ENCODE measurements around the gene TRAPPC14.

Gene TRAPPC14

DNA sequence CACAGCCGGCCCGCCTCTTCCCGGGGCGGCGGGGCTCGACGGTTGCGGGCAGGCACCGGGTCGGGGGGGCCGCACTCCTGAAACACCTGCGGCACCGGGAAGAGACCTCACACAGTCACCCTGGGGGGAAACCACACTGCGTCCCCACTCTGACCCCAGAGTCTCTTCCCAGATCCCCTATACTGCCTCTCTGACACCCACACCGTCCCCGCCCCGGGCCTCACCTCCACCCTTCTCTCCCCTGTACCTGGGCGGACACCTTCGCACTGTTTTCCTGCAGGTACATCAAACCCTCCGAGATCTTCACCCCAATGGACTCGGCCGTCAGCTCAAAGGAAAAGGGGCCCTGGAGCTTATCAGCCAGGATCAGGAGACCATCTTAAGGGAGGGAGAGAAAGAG, 13.3 kb upstream of the TRAPPC14 start:
- peak; percentile 59 for DNase-seq

DNA sequence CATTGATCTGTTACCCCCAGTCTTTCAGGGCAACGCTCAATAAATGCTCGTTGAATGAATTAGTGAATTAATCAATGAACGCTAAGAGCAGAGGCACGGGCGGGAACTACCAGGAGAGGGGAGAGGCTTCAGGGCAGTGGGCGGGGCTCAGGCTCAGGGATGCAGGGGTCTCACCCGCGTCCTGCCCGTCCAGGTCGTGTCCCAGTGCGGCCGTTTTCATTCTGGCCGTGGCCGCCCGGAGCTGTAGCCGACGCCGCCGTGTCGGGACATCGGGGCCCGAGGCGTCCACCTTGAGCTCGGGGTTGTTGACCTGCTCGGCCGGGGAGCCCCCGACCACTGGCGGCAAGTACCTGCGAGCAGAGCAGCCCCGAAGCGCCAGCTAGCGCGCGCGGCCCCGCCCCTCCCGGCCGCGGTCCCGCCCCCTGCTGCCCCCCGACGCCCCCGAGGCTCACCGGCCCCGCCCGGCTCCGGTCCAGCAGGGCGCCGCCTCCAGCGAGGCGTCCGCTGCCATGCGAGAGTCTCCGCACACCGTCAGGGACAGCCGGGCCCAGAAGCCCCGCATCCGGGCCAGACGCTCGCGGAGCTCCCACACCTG, 12.7 kb upstream of the TRAPPC14 start:
- peak; percentile 74 for DNase-seq

DNA sequence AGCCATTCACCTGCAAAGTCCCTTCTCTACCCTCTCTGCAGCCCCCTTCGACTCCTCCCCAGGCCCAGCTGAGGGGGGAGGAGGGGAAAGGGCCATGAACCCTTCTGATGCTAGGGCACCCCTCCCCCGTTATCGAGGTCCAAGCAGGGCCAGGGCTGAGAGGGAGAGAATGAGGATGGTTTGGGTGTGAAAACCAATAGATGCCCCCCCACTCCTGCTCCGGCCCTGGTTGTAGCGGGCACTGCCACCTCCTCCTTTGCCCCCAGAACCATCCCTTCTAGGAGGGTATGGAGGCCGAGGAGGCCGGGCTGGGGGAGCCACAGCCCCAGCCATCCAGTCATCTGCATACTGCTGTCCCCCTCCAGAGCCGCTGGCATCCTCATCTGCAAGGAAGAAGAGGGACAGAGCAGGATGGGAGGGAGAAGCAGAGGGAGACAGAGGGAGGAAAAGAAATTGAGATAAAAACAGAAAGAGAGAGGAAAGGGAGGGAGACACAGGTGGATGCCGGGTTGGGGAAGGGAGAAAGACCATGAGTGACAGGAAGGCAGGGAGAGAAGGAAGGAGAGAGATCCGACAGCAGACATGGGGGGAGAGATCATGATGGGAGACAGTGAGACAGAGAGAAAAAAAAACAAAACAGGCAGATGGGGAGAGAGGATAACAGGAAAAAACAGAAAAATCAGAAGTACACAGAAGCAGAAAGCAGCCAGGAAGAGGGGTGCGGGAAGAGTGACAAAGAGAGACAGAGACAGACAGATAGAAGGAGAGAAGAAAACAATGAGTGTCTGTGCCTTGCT, 11.8 kb upstream of the TRAPPC14 start:
- DNase-seq = no peak

DNA sequence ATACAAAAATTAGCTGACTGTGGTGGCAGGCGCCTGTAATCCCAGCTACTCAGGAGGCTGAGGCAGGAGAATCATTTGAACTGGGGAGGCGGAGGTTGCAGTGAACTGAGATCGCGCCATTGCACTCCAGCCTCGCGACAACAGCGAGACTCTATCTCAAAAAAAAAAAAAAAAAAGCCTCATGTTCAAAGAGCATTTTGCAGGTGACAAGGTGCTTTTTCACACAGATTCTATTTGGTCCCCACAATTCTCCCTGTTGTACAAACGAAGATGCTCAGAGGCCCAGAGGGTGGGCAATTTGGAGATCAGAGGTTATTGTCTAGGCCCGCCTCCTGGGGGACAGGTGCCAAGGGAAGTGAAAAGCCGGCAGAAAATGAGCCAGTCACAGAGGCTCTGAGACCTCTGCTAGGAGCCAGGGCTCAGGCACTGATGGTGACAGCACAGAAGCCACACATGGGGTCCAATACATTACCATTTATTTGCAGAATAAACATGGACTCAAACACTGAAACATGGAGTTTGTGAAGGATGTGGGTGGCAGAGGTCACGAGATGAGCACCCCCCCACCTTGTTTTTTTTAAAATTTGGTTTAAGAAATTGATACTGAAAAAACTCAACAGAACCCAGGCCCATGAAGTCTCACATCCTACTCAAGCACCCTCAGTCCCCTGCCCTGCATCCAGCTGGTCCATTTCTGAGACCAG, 10.8 kb upstream of the TRAPPC14 start:
- peak; percentile 48 for DNase-seq

DNA sequence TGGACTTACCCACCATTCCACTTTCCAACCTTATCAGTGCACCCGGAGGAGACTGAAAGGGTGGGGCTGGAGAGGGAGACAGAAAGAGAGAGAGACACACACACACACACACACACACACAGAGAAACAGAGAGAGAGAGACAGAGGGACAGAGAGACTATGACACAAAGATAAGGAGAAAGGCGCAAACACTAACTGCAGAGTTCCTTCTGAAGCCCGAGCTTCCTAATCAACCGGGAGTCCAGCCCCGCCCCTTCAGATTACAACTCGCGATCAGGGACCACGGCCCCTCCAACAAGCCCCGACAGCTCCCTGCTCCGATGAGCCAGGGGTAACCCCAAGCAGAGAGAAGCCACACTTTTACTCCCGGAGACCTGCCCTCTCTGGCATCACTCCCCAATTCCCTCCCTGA, 9.4 kb upstream of the TRAPPC14 start:
- peak; percentile 53 for DNase-seq

DNA sequence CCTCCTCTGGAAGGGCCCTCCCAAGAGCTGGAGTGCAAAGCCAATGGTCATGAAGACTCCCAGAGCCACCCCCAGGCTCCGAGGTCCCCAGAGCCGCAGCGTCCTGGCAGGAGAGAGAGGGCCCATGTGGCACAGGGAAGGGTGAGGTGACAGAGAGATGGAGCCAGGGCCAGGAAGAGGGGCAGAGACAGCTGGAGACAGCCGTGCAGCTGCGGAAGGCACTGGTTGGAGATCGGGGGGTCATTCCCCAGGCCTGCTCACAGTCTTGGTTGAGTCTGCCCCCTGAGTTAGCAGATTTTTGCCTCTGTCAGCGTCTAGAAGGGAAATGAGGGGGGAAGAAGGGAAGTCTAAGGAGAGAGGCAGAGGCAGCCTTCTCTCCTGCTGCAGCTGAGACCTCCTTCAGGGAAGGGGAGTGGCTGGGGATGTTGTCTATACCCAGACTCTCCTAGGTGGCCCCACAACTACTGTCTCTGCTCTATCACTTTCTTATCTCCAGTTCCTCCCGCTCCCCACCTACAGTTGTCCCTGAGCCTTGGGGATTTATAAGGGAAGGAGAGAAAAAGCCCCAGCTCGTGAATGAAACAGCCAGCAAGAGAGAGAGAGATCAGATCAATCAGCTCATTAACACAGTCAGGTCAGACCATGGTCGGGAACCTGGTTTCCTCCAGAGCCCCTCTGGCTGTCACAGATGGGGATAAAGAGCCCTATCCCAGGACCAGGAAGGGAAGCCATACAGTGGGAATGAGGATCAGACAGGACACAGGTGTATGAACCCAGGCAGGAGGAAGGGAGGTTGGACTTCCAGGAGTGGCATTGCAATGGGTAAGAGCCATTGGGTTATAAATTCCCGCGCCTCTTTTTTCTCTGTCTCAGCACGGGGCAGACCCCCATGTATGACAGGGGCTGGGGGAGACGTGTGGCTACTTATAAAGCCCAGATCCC, 8.7 kb upstream of the TRAPPC14 start:
- peak; percentile 53 for DNase-seq

DNA sequence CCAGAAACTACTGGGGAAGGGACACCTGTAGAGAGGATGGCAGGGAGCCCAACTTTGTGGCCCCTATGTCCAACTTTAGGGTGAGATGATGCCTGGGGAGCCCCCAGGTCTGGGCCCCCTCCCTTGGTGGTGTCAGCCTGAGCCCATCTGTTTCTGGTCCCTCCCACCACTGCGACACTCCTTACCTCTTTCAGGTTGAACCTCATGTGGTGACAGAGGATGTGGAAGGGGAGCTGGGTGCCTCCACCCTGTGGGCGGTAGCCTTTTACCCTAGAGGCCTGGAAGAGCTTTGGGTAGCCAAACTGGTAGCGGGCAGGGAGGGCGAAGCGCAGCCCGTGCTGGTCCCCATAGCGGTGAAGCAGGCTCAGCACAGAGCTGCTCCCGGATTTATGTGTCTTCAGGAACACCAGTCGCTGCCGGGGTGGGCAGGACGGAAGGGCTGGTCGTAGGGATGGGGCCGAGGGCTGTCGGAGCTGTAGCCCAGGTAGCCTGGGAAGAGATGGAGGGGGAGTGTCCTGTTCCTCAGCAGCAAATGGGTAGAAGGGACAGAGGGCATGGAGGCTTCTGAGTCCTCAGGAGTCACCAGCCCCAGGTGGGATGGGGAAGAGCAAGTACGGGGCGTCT, 7.9 kb upstream of the TRAPPC14 start:
- no peak for DNase-seq

DNA sequence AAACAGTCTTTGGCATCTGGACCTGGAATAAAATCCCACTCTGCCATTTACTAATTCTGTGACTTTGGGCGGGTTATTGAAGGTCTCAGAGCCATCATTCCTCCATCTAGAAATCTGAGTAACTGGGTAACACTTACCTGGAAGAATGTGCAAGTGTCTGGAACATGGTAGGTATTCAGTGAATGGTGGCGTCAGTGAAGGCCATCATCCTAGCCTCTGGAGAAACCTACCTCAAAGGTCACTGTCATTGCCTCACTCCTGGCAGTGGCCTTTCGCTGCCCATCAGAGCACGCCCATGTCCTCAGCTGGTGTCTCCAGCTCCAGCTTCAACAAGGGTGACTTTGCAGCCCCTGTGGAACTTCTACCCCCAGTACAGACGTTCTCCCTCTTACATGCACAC, 5.3 kb upstream of the TRAPPC14 start:
- no peak for DNase-seq

DNA sequence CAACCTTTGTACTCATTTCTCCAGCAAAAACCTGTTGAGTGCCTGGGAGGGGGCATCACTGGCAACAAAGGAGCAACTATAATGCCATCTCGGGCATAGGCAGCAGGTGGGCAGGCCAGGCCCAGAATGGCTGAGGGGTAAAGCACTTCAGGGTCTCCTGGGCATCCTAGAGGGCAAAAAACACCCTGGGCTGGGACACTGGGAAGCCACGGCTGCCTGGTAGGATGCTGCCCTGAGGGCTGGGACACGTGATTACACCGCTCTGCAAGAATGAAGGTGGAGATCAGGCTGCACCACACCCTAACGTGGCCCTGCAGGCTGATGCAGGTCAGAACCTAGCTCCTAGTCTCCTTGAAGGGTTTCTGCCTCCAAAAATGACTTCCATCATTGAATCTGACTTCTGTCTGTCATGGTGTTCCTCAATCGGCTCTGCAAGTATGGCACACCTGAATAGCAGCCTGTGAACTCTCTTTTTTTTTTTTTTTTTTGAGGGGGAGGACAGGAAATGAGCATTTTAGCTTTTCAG, 4.5 kb upstream of the TRAPPC14 start:
- peak; percentile 45 for DNase-seq

DNA sequence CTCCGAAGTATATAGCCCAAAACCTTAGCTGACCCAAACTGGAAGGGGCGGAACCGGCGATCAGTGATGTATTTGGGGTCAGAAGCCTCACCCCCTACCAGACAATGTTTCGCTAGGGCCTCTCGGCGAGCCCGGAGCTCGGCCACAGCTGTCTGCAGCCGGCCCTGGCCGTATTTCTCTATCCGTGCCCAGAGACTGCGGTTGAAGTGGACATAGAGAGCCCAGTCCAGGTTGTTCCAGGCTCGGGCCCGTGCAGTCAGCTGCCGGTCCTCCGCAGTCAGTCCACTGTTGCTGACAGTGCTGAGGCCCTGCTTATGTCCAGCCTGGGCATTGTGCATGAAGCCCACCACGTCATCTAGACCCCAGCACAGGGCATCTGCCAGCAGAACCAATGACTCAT, 1.5 kb upstream of the TRAPPC14 start:
- DNase-seq = no peak

DNA sequence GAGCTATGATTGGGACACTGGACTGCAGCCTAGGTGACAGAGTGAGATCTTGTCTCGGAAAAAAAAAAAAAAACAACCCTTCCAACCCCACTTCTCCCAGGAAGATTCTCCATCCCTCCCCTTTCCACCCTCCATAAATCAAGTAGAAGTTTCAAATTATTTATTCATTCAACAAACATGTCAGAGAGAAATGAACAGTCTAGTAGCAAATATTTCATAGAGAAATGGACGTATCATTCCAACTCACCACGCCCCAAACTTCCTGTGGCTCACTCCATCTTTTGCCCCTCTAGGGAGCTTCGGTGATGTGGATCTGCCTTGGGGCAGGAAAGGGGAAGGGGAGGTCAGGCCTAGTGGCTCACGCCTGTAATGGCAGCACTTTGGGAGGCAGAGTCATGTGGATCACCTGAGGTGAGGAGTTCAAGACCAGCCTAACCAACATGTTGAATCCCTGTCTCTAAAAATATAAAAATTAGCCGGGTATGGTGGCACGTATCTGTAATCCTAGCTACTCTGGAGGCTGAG, 638 bp upstream of the TRAPPC14 start:
- DNase-seq = no peak

DNA sequence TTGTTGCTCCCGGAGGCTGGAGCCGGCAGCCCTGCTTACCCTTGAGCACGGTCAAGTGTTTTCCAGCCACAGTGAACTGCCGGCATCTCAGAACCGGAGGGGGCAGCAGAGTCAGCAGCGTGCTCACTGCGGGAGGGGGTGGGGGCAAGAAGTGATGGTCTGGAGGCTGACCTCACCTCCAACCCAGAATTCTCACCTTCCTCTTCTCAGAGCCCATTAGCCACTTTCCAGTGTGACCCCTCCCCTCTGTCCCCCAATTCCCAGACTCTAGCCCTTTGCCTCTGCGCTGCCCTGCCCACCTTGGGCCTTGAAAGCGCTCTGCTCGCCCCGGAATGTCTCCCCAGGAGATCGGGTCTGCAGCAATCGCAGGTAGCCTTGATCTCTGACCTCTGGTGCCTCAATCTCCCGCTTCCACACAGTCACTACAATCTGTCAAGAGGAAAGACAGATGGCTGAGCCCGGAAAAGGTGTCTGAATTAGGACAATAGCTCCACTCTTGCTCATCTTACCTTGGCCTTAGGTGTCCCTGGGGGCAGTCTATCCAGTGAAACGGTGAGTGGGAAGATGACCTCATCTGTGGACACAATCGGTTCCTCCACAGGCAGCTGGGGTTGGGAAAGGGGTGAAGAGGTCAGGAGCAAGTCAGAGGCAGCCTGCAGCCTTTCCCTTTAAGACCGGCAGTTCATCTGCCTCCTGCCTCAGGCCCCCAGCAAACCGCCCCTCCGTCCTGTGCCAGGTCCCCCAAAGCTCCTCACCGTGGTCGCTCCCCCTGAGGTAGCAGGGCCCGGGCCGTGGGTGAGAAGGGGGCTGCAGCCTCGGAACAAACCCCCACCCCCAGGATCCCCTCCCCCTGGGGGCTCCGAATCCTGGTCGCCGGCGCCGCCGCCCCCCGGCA, 942 bp downstream of the TRAPPC14 start:
- peak; percentile 96 for DNase-seq

DNA sequence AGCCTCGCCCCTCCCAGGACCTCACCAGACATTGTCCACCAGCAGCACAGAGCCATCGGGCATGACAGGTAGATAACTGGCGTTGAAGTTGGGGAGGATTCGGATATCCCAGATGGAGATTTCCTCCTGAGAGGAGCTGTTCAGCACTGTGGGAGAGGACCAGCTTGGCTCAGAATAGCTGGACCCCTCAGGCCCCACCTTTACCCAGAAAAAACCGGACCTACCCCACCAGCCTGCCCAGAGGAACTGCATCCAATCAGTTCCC, 1.5 kb downstream of the TRAPPC14 start:
- no peak for DNase-seq

DNA sequence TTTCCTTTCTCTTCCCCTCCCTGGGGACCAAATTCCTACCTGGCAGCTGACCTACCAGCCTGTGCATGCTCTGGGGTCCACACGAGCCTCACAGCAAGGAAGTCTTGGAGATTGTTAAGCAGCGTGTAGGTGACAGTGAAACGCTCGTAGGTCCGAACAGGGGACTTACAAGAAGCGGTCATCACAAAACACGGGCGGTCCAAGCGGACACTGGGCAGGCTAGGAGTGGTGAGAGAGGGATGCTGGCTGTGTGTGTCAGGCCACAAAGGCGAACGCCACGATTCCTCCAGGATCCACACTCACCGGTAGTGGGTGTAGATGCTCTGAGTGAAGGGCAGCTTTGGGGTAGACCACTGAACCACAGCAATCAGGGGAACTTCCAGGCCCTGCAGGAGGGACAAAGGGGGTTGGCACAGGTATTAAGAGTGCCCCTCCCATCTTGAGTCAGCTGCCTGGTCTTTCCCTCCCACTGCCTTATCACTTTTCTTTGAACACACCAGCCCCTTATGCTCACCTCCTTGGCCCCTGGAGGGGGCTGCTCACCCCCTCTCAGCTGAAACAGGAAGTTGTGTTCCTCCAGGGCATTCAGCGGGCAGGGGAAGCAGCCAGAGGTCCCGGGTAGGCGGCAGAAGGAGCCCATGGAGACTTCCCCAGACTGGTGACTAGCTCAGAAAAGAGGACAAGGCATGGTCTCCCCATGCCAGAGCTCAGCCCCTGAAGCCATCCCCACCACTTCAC, 2.0 kb downstream of the TRAPPC14 start:
- DNase-seq = no peak

DNA sequence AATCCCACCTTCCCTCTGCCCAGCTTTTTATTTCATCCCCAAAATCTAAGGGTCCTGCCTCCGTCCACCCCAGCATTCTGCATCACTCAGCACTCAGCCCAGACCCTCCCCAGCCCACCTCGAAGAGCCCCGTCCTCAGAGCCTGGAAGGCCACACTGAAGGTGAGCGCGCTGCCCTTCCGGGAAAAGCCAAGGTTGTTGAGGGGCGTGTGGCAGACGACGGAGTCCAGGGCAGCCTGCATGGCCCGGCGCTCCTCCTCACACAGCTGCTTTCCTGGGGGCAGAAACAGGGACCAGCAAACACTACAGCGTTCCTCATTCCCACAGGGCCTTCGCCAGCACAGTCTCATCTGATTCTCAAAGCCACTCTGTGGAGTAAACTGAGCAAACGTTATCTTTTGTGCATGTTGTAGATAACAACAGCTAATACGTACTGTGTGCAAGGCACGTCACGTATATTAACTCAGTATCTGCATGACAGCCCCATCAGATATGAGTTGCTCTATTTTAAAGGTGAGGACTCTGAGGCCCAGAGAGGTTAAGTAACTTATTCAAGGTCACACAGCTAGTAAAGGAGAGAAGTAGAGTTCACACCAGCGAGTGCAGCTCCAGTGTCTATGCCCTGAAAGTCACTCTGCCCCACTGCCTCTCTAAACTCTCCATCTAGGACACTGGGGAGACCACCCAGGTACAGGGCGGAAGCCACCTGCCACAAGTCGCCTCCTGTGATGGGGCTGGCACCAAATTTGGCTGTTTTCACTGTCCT, 2.8 kb downstream of the TRAPPC14 start:
- DNase-seq = no peak

DNA sequence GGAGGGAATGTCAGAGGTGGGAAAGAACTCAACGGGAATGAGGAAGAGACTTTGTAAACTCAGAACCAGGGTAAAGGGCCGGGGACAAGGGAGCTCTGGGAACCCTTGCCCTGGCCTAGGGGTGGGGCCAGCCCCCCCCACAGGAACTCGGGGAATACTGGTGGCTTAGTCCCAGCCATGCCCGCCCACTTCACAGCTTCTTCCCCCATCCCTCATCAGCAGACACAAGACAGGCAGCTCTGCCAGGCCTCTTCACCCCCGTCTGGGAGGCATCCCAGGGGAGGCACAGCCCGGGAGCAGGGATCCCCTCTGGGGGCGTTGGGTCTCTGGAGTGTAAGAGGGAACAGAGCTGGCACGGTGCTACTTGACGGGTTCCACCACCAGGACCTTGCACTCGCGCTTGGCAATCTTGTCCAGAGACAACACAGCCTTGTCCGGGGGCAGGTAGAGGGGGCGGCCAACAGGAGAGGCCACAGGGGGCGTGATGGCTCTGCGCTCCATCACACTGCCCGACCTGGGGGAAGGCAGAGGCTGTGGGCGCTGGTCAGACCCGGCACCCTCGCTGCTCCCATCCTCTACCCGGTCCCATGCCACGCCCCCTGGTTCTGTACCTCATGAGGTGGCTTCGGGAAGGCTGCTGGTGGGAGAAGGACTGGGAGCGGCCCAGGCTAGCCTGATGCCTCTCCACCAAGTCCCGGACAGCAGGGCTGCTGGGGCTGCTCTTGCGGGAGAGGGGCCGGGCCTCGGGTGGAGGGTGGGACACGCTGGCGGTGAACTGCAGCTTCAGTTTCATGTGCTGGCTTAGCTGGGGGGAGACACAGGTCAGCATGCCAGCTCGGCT, 3.7 kb downstream of the TRAPPC14 start:
- no peak for DNase-seq

DNA sequence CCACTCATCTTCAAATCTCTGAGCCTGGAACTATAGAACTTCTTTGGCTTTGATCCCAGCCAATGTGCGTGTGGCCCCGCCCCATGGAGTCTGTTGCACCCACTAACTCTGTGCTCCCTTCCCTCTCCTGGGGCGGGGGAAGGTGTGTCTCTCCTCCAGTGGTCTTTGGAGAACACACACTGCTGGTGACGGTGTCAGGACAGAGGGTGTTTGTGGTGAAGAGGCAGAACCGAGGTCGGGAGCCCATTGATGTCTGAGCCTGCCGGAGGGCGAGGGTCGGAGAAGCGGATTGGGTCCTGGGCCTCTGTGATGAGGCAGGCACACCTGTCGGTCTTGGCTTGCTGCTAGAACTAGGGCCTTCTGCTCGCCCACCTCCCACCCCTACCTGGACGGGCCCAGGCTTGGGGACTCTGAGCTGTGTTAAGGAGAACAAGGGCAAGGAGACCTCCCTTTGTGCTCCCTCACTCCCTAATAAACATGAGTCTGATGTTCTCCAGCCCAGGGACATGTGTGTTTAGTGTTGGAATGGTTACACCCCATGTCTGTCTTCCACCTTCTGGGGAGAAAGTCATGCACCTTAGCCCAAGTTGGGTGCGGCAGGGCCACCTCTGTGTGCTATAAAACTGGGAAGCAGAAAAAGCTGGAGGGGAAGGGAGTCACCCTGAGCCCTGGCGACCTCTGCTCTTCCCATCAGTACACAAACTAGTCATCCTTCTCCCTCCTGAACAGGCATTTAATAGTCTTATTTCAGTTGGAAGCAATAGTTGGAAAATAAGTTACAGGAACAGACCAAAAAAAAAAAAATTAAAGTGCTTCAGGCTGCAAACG, 4.6 kb downstream of the TRAPPC14 start:
- no peak for DNase-seq

Data from DMS53 (cell line).